Ramos (cell line): ENCODE results near the gene PCDHB9.
"Not testable (repeated sequence)": the region's sequence is repeated elsewhere in the genome, so short reads cannot be mapped to it uniquely, and the experiment has no call there.

Experiments used
- in situ Hi-C: fragments of 300-500 bp; cut with MboI; formaldehyde crosslinking; loops from one replicate; pipeline ENCODE4 v1.14.3; 2022; ENCODE audit warnings: low sequenced_read_pairs; ENCODE audit not compliant: unreplicated experiment

The PCDHB9 gene

GRCh38 chr5:141234109-141234667 lies 47.2 kb downstream of the PCDHB9 start:
- in situ Hi-C loops, result no loop called here

GRCh38 chr5:141235922-141236321 lies 49.0 kb downstream of the PCDHB9 start:
- in situ Hi-C loops, result not testable (repeated sequence)

GRCh38 chr5:141236516-141237313 lies 49.8 kb downstream of the PCDHB9 start:
- in situ Hi-C loops, result no loop called here
